ENCODE data around the gene TMEM258. TPM values are rescaled to one million over a fixed set of nuclear protein-coding genes. Genes with fewer than 3 reads are reported as not detected.

Gene TMEM258
- total RNA-seq, 4 donors from 2014 or later, result 33.6 to 42.8 (median 36.6) TPM

- no peak for DNase-seq (ENCODE audit: low spot score in 2 of 2)
- TF ChIP-seq CTCF (IDR thresholded peaks at IDR 0.05) (no peak), POLR2A (IDR thresholded peaks at IDR 0.05) (no peak)
- no peak overlapping the region for H3K4me3 ChIP-seq (ENCODE audit: low read depth, poor library complexity, severe bottlenecking)
- intact Hi-C loops (cut with DNase I; ENCODE audit: low total_unique reads), result no loop called here
- 78 to 85% methylated on average over 11 of the region's 11 CpGs for WGBS, 2 donors
Measured at GRCh38 chr11:61833471-61833870, 41.1 kb upstream of the TMEM258 start.

- no peak for DNase-seq (ENCODE audit: low spot score in 2 of 2)
- intact Hi-C loops (cut with DNase I; ENCODE audit: low total_unique reads), result no loop called here
- 63 to 64% methylated on average over 7 of the region's 7 CpGs for WGBS, 2 donors
- no peak for TF ChIP-seq POLR2A (IDR thresholded peaks at IDR 0.05)
- no peak for TF ChIP-seq CTCF (IDR thresholded peaks at IDR 0.05)
- no peak overlapping the region for H3K4me3 ChIP-seq (ENCODE audit: low read depth, poor library complexity, severe bottlenecking)
Measured at GRCh38 chr11:61832754-61833153, 40.4 kb upstream of the TMEM258 start.

- intact Hi-C loops (cut with DNase I; ENCODE audit: low total_unique reads), result no loop called here
- H3K4me3 ChIP-seq (ENCODE audit: low read depth, poor library complexity, severe bottlenecking), result no peak overlapping the region
- no peak for DNase-seq (ENCODE audit: low spot score in 2 of 2)
- TF ChIP-seq POLR2A (IDR thresholded peaks at IDR 0.05) (no peak), CTCF (IDR thresholded peaks at IDR 0.05) (no peak)
- WGBS, 2 donors, result 87 to 94% methylated on average over 4 of the region's 4 CpGs
Measured at GRCh38 chr11:61832207-61832606, 39.8 kb upstream of the TMEM258 start.

GRCh38 chr11:61830237-61831105 lies 38.1 kb upstream of the TMEM258 start:
- H3K4me3 ChIP-seq (ENCODE audit: low read depth, poor library complexity, severe bottlenecking), result no peak overlapping the region
- 53 to 64% methylated on average over 8 of the region's 8 CpGs for WGBS, 2 donors
- DNase-seq (ENCODE audit: low spot score in 2 of 2), result no peak
- TF ChIP-seq POLR2A (IDR thresholded peaks at IDR 0.05), result no peak
- TF ChIP-seq CTCF (IDR thresholded peaks at IDR 0.05), result no peak
- intact Hi-C loops (cut with DNase I; ENCODE audit: low total_unique reads), result no loop called here

GRCh38 chr11:61829806-61830205 lies 37.4 kb upstream of the TMEM258 start:
- TF ChIP-seq CTCF (IDR thresholded peaks at IDR 0.05) (no peak), POLR2A (IDR thresholded peaks at IDR 0.05) (no peak)
- no peak for DNase-seq (ENCODE audit: low spot score in 2 of 2)
- WGBS, 2 donors, result 76 to 87% methylated on average over 4 of the region's 4 CpGs
- intact Hi-C loops (cut with DNase I; ENCODE audit: low total_unique reads), result no loop called here
- H3K4me3 ChIP-seq (ENCODE audit: low read depth, poor library complexity, severe bottlenecking), result no peak overlapping the region
